Lower lobe of right lung (tissue), 2 donors: ENCODE measurements around the gene AURKA. TPM values are rescaled to one million over a fixed set of nuclear protein-coding genes. Genes with fewer than 3 reads are reported as not detected.

Experiments
- ATAC-seq, 2 donors: fragments of 200-7000 bp; cut with Tn5 transposase; one replicate each; pipeline ENCODE4 v1.9.1; 2020 to 2022; ENCODE audit warnings: mild to moderate bottlenecking in 2 of 2, moderate library complexity in 2 of 2
- DNase-seq: peaks from one replicate; pipeline ENCODE4 v3.0.0-alpha.2; 2020
- H3K27ac ChIP-seq: fragments of 200-600 bp; one replicate; pipeline ENCODE4 v1.8.0; 2022
- H3K27me3 ChIP-seq: fragments of 200-600 bp; one replicate; pipeline ENCODE4 v1.8.0; 2022; ENCODE audit warnings: low read depth
- H3K36me3 ChIP-seq: fragments of 200-600 bp; one replicate; pipeline ENCODE4 v1.8.0; 2022; ENCODE audit warnings: mild to moderate bottlenecking
- H3K4me1 ChIP-seq: fragments of 200-600 bp; one replicate; pipeline ENCODE4 v1.8.0; 2022
- H3K4me3 ChIP-seq: fragments of 200-600 bp; one replicate; pipeline ENCODE4 v1.8.0; 2022; ENCODE audit warnings: mild to moderate bottlenecking
- H3K9me3 ChIP-seq: fragments of 200-600 bp; one replicate; pipeline ENCODE4 v1.8.0; 2022
- CTCF ChIP-seq: fragments of 200-600 bp; IDR thresholded peaks from one replicate; pipeline ENCODE4 v1.8.0; 2022; ENCODE audit warnings: antibody characterized with exemption, mild to moderate bottlenecking
- intact Hi-C: fragments of 100-400 bp; cut with DNase I; formaldehyde crosslinking; loops from one replicate; pipeline ENCODE4 v1.11.0; 2022
- long read RNA-seq: library from polyadenylated mRNA; unstranded; transcript quantifications from one replicate; pipeline ENCODE4 v2.0.0, GENCODE V29; 2021
- total RNA-seq: library from RNA; stranded (reverse); fragmentation: NEBNext Ultra II Directional; extraction: Animal tissue kit (Norgen Biotek cat#: 25700); gene quantifications from one replicate; pipeline ENCODE4 v1.2.1, GENCODE V29; 2021
- donor health status: DM: no; HTN: yes; CAD: no; lungs with severe emphysema.

Gene AURKA
- 2.5 TPM for total RNA-seq
- long read RNA-seq, partial matches to known transcripts, result 0 of 11 reads
- long read RNA-seq, other reads (novel, unspliced or antisense), result 5 of 11 reads

- peak within 1 kb of the TSS; percentile 94 for H3K4me3 ChIP-seq
- H3K36me3 ChIP-seq, result peaks cover 21% of the 10 kb centered on the region
- H3K9me3 ChIP-seq, result no peaks in the 10 kb centered on the region
- peaks cover 26% of the 10 kb centered on the region for H3K4me1 ChIP-seq
- peak within 1 kb of the TSS; percentile 89 for H3K27ac ChIP-seq
- intact Hi-C loops, result loop anchor here (10.0 kb wide), 1 partner anchor 72 kb away; the partner anchor contains the start of gene RTF2
- no peaks in the 10 kb centered on the region for H3K27me3 ChIP-seq
- ATAC-seq (peak; percentile 98 to 99), DNase-seq (peak; percentile 99)
- TF ChIP-seq CTCF, result no peak
Observed at GRCh38 chr20:56392132-56392880, at the start of gene AURKA, which contains the start of gene CSTF1. Gene AURKA, minus strand, starts transcription at chr20:56392215. Its CDS starts 4,018 bp downstream, at chr20:56388197. Gene CSTF1, plus strand, starts transcription at chr20:56392645. Its CDS starts 2,908 bp downstream, at chr20:56395553.

- Histone ChIP-seq H3K27me3 (peaks cover 7% of the 10 kb centered on the region), H3K4me3 (no peak overlapping the region), H3K27ac (peak overlapping the region; percentile 53), H3K4me1 (peaks cover 19% of the 10 kb centered on the region), H3K9me3 (no peaks in the 10 kb centered on the region), H3K36me3 (peaks cover 16% of the 10 kb centered on the region)
- intact Hi-C loops, result no loop called here
- no peak for TF ChIP-seq CTCF
- no peak for DNase-seq
- ATAC-seq, result no peak
Observed at GRCh38 chr20:56440346-56441007, 48.5 kb upstream of the AURKA start.

GRCh38 chr20:56439771-56440291 is 47.8 kb upstream of the AURKA start:
- peak overlapping the region; percentile 53 for H3K27ac ChIP-seq
- no peaks in the 10 kb centered on the region for H3K9me3 ChIP-seq
- TF ChIP-seq CTCF, result no peak
- no peak overlapping the region for H3K4me3 ChIP-seq
- ATAC-seq (peak; percentile 78 to 85), DNase-seq (peak; percentile 56)
- peaks cover 7% of the 10 kb centered on the region for H3K27me3 ChIP-seq
- H3K36me3 ChIP-seq, result peaks cover 12% of the 10 kb centered on the region
- intact Hi-C loops, result no loop called here
- peaks cover 25% of the 10 kb centered on the region for H3K4me1 ChIP-seq

- ATAC-seq, result no peak
- intact Hi-C loops, result no loop called here
- Histone ChIP-seq H3K27me3 (no peaks in the 10 kb centered on the region), H3K27ac (peak overlapping the region; percentile 7), H3K36me3 (peaks cover 12% of the 10 kb centered on the region), H3K4me3 (no peak overlapping the region), H3K9me3 (no peaks in the 10 kb centered on the region), H3K4me1 (peaks cover 29% of the 10 kb centered on the region)
- TF ChIP-seq CTCF, result no peak
- no peak for DNase-seq
Observed at GRCh38 chr20:56438284-56438683, 46.3 kb upstream of the AURKA start.

- no peak for TF ChIP-seq CTCF
- intact Hi-C loops, result no loop called here
- no peak for DNase-seq
- Histone ChIP-seq H3K36me3 (peaks cover 16% of the 10 kb centered on the region), H3K4me3 (no peak overlapping the region), H3K4me1 (peaks cover 34% of the 10 kb centered on the region), H3K27ac (peak overlapping the region; percentile 36), H3K9me3 (no peaks in the 10 kb centered on the region), H3K27me3 (no peaks in the 10 kb centered on the region)
- ATAC-seq, result no peak
Observed at GRCh38 chr20:56437196-56437960, 45.4 kb upstream of the AURKA start.
